HG02571 (cell line): ENCODE measurements around the gene FAM171A2.
"Not testable (repeated sequence)": the region's sequence is repeated elsewhere in the genome, so short reads cannot be mapped to it uniquely, and the experiment has no call there.

Experiments
- ATAC-seq: cut with Tn5 transposase; IDR thresholded peaks from one replicate; pipeline ENCODE4 v1.9.1; 2021; ENCODE audit warnings: mild to moderate bottlenecking, moderate library complexity; ENCODE audit not compliant: unreplicated experiment

FAM171A2 gene

GRCh38 chr17:44348234-44348987 is 15.2 kb downstream of the FAM171A2 start:
- ATAC-seq: peak; percentile 37

- not testable (repeated sequence) for ATAC-seq
These were observed 16.2 kb downstream of the FAM171A2 start for GRCh38 chr17:44347206-44348055.

- no peak for ATAC-seq
These were observed 17.4 kb downstream of the FAM171A2 start for GRCh38 chr17:44346064-44346844.

- no peak for ATAC-seq
These were observed 18.1 kb downstream of the FAM171A2 start for GRCh38 chr17:44345454-44346026.

- ATAC-seq: peak; percentile 58
These were observed 18.7 kb downstream of the FAM171A2 start, which contains the start of gene GRN for GRCh38 chr17:44344939-44345453. TSS of gene GRN (plus strand) at chr17:44345302. CDS start at chr17:44349165, 3,863 bp downstream.

GRCh38 chr17:44343510-44344209 is 20.0 kb downstream of the FAM171A2 start:
- ATAC-seq: no peak

- not testable (repeated sequence) for ATAC-seq
These were observed 23.1 kb downstream of the FAM171A2 start for GRCh38 chr17:44340553-44340952.

GRCh38 chr17:44338702-44339101 is 25.0 kb downstream of the FAM171A2 start:
- no peak for ATAC-seq

GRCh38 chr17:44335968-44336367 is 27.7 kb downstream of the FAM171A2 start:
- no peak for ATAC-seq

- ATAC-seq: no peak
These were observed 28.1 kb downstream of the FAM171A2 start for GRCh38 chr17:44335564-44335963.

- no peak for ATAC-seq
These were observed 28.9 kb downstream of the FAM171A2 start for GRCh38 chr17:44334727-44335126.

GRCh38 chr17:44334315-44334714 is 29.3 kb downstream of the FAM171A2 start:
- ATAC-seq: no peak

- no peak for ATAC-seq
These were observed 30.3 kb downstream of the FAM171A2 start for GRCh38 chr17:44333371-44333770.

GRCh38 chr17:44331249-44331760 is 32.3 kb downstream of the FAM171A2 start:
- no peak for ATAC-seq

GRCh38 chr17:44330263-44330662 is 33.4 kb downstream of the FAM171A2 start:
- not testable (repeated sequence) for ATAC-seq

GRCh38 chr17:44329516-44329915 is 34.1 kb downstream of the FAM171A2 start:
- ATAC-seq: not testable (repeated sequence)

- ATAC-seq: no peak
These were observed 35.8 kb downstream of the FAM171A2 start for GRCh38 chr17:44327715-44328449.

- peak; percentile 47 for ATAC-seq
These were observed 36.7 kb downstream of the FAM171A2 start for GRCh38 chr17:44326861-44327444.
